Large intestine (tissue), 3 donors: Measurements from ENCODE around the gene RFC4. TPM values are rescaled to one million over a fixed set of nuclear protein-coding genes. Genes with fewer than 3 reads are reported as not detected.

Source experiments
- DNase-seq, 2 donors: peaks; one replicate each; pipeline versions ENCODE4 v3.0.0 to v3.0.0-alpha.2; 2013
- H3K27ac ChIP-seq: one replicate; pipeline ENCODE4 v1.5.1; 2013; ENCODE audit warnings: low read length
- H3K27me3 ChIP-seq: 2 replicates; pipeline ENCODE4 v1.6.1; 2013; ENCODE audit warnings: low read length; ENCODE audit not compliant: control insufficient read depth, insufficient read depth
- H3K36me3 ChIP-seq: 2 replicates; pipeline ENCODE4 v1.6.1; 2013; ENCODE audit warnings: low read length; ENCODE audit not compliant: control insufficient read depth, insufficient read depth
- H3K4me1 ChIP-seq: one replicate; pipeline ENCODE4 v1.6.1; 2013; ENCODE audit warnings: low read length; ENCODE audit not compliant: control insufficient read depth, insufficient read depth
- H3K4me3 ChIP-seq: one replicate; pipeline ENCODE4 v1.5.1; 2013; ENCODE audit warnings: low read length
- H3K9me3 ChIP-seq: one replicate; pipeline ENCODE4 v1.6.1; 2013; ENCODE audit warnings: mild to moderate bottlenecking, low read depth, low read length, moderate library complexity; ENCODE audit not compliant: control insufficient read depth
- WGBS: methylation state at CpG from one replicate; pipeline ENCODE4 v1.1.5; 2013; ENCODE audit warnings: low lambda C conversion rate; ENCODE audit not compliant: insufficient coverage; 5-methylcytosine and 5-hydroxymethylcytosine counted together
- polyA plus RNA-seq: library from polyadenylated mRNA; unstranded; fragments of 120-200 nt; gene quantifications from one replicate; pipeline ENCODE4 v1.2.1, GENCODE V29; 2013

RFC4 gene
- polyA plus RNA-seq, 1 donor: 27.8 TPM

DNA sequence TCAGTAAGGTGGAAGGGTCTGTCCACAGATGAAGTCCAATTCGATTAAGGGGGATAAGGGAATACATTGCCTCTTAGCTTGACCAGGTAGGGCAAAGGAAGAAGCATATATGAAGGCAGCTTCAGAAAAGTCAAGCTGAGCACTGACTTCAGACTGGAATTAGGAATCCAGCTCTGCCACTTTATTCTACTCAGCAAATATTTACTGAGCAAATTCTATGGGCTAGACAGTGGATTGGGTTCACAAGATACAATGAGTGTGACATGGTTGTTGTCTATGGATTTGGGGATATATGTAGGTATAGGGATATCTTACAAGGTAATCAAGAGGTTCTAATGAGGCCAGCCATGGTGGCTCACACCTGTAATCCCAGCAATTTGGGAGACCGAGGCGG, 36.8 kb upstream of the RFC4 start:
- DNase-seq: no peak
- no peaks in the 10 kb centered on the region for H3K36me3 ChIP-seq
- no peaks in the 10 kb centered on the region for H3K9me3 ChIP-seq
- H3K4me1 ChIP-seq: no peaks in the 10 kb centered on the region
- no peak overlapping the region for H3K4me3 ChIP-seq
- peaks cover 2% of the 10 kb centered on the region for H3K27me3 ChIP-seq
- no peak overlapping the region for H3K27ac ChIP-seq
- no CpG with 5 or more reads among the region's 3 CpGs for WGBS

DNA sequence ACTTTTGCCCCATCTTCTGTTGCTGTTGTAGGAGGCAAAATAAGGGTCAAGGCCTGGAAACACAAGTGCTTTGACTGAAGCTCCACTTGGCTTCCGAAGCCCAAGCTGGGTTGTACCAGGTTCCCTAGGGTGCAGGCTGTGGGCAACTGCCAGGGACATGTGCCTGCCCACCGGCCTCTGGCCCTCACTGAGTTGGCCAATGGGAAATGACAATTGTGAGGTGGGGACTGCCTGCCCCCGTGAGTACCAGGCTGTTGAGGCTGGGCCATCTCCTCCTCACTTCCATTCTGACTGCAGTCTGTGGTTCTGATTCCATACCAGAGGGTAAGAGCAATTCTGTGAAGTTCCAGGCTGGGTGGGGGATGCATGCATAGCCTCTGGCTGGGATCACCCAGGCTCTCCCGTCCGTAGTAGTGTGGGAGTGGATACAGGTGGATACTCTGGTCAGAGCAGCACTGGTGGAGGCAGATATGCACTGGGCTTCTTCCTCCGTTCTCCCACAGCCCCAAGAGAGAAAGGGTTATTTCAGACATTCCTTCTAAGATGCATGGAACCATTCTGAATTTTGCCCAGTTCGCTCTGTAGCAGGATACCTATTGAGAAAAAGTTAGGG, 36.2 kb upstream of the RFC4 start, which contains the start of gene ADIPOQ:
Gene ADIPOQ, plus strand, starts transcription at position 285 of the 613 bp plus-strand sequence. CDS start 10,349 bp downstream, outside the sequence.
- Histone ChIP-seq H3K4me3 (no peak within 1 kb of the TSS), H3K27ac (no peak within 1 kb of the TSS), H3K36me3 (no peaks in the 10 kb centered on the region), H3K4me1 (no peaks in the 10 kb centered on the region), H3K27me3 (peaks cover 2% of the 10 kb centered on the region), H3K9me3 (no peaks in the 10 kb centered on the region)
- no peak for DNase-seq
- no CpG with 5 or more reads among the region's 7 CpGs for WGBS

DNA sequence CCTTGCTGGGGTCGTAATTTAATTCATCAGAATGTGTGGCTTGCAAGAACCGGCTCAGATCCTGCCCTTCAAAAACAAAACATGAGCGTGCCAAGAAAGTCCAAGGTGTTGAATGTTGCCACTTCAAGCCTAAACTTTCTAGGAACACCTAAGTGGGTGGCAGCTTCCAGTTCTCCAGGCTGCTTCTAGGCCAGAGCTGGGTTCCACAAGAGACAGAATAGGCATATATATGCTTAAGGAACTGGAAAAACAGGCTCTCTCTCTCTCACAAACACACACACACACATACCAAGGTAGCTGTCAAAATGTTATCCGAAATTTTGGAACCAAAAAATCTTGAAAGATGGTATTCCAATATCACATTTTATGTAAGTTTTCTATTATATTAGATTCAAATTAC, 35.3 kb upstream of the RFC4 start:
- no peaks in the 10 kb centered on the region for H3K9me3 ChIP-seq
- no peaks in the 10 kb centered on the region for H3K36me3 ChIP-seq
- H3K4me1 ChIP-seq: no peaks in the 10 kb centered on the region
- H3K27me3 ChIP-seq: peaks cover 2% of the 10 kb centered on the region
- no peak overlapping the region for H3K27ac ChIP-seq
- DNase-seq: no peak
- WGBS: no CpG with 5 or more reads among the region's 4 CpGs
- no peak overlapping the region for H3K4me3 ChIP-seq

DNA sequence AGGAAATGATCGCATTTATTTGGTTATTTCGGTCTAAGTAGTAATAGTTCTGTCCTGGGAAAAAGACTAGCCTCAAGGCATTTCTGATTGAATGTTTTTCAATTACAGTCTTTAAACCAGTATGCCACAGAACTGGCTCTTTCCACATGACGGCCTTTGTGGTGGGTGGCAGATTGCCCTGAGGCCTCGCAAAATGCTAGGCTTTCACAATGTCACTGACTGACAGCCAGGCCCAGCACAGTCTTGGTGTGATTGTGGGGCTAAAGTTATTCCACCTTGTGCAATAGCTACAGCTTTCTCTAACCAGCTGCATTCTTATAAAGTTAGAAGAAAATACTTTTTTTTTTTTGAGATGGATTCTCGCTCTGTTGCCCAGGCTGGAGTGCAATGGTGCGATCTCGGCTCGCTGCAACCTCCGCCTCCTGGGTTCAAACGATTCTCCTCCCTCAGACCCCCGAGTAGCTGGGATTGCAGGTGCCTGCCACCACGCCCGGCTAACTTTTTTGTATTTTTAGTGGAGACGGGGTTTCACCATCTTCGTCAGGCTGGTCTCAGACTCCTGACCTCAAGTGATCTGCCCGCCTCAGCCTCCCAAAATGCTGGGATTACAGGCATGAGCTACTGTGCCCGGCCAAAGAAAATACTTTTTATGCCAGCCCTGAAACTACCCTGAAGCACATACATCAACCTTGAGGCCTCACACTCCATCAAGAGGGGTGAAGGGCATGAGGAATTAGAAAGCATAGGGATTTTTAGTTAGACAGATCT, 33.8 kb upstream of the RFC4 start:
- no CpG with 5 or more reads among the region's 17 CpGs for WGBS
- Histone ChIP-seq H3K27me3 (no peaks in the 10 kb centered on the region), H3K4me1 (no peaks in the 10 kb centered on the region), H3K36me3 (no peaks in the 10 kb centered on the region), H3K9me3 (no peaks in the 10 kb centered on the region), H3K4me3 (no peak overlapping the region), H3K27ac (no peak overlapping the region)
- no peak for DNase-seq

DNA sequence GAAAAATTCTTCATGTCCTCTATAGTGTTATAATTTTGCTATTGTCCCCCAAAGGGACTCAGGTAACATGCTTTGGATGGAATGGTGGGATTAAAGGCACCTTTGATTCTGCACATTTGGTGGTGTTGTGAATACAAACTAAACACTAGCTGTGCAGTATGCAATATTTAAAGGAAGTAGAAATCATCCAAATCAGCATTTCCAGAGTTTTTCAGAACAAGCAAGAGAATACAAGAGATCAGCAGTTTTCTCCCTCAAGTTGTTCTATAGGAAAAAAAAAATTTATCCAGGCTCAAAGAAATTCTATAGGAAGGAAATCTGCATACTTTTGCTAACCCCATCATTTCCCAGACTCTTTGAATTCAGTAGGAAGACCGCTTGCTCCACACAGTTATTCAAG, 26.0 kb upstream of the RFC4 start:
- H3K4me1 ChIP-seq: peaks cover 3% of the 10 kb centered on the region
- WGBS: no CpG with 5 or more reads among the region's 1 CpG
- no peaks in the 10 kb centered on the region for H3K9me3 ChIP-seq
- peaks cover 50% of the 10 kb centered on the region for H3K27me3 ChIP-seq
- no peak for DNase-seq
- H3K4me3 ChIP-seq: no peak overlapping the region
- H3K36me3 ChIP-seq: no peaks in the 10 kb centered on the region
- H3K27ac ChIP-seq: no peak overlapping the region

DNA sequence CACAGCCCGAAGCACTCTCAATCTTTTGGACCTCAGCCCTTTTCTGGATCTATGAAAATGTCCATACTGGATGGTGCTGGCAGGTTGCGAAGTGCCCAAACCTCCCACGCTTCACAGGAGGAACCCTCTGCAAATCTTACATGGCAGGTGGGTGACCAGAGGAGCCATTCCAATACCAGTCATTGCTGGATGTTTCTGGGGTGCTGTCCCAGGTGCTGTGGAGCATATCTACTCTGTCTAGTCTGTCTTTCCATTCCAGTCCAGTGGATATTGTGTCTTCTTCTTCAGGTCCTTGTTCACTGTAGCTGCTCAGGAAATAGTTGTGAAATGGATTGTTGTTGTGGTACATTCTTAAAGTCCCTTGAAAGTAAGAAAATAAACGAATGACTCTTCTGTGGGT, 25.5 kb upstream of the RFC4 start:
- Histone ChIP-seq H3K27ac (no peak overlapping the region), H3K9me3 (no peaks in the 10 kb centered on the region), H3K27me3 (peaks cover 53% of the 10 kb centered on the region), H3K4me3 (no peak overlapping the region), H3K4me1 (peaks cover 4% of the 10 kb centered on the region), H3K36me3 (no peaks in the 10 kb centered on the region)
- no peak for DNase-seq
- 81% methylated on average over 2 of the region's 4 CpGs for WGBS

DNA sequence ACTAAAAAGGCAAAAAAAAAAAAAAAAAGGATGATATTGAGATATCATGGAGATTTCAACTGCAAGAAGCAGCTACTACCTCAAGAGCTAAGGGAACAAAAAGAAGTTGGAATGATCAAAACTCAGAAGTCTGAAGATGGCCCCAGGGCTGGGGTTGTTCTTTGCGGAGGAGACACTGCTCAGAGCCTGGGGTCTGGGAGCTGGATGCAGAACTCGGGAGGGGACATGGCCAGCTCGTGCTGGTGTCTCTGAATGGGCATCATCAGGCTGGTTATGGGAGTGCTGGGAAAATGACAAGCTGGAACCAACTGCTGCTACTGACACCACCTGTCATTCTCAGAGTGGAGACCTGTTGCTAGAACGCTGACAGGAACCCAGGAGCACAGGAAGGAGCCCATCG, 22.1 kb upstream of the RFC4 start:
- WGBS: no CpG with 5 or more reads among the region's 5 CpGs
- no peak for DNase-seq
- Histone ChIP-seq H3K27ac (no peak overlapping the region), H3K4me1 (peaks cover 11% of the 10 kb centered on the region), H3K27me3 (peaks cover 84% of the 10 kb centered on the region), H3K9me3 (no peaks in the 10 kb centered on the region), H3K4me3 (no peak overlapping the region), H3K36me3 (no peaks in the 10 kb centered on the region)

DNA sequence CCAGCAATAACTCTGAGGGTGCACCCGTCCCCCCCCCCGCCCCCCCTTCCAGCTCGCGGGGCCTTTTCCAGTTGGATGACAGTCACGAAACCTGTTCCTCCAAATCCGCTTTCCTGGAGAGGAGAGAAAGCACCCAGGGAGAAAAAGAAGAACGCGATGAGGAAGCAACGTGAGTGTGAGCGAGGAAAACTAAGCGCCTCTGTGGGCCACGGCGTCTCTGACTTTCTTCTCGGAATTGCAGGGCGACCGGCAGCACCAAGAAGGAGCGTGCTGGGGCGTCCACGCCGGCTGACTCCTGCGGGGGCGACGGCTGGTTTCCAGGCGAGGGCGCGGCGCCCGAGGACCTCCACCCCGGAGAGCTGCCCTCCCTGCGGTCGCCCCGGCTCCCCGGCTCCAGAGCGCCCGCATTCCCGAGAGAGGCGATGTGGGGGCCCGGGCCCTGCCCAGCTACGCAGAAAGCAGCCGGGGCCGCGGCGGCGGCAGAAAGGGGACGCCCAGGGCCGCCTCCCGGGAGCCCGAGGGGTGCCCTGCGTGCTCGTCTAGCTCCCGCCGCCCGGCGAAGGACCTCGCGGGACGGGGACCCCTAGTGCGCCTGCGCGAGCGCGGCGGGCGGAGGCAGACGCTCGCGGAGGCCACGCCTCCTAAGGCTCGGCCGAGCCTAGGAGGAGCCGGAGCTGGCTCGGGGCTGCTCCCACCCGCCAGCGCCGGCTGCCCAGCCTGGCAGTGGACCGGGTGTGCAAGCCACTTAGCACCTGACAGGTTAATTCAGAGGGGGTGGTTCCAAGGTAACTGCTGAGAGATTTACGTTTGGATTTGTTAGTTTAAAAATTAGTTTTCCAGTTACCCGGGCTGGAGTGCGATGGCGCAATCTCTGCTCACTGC, 20.9 kb upstream of the RFC4 start:
- Histone ChIP-seq H3K4me3 (peak overlapping the region; percentile 45), H3K36me3 (no peaks in the 10 kb centered on the region), H3K4me1 (peaks cover 11% of the 10 kb centered on the region), H3K27me3 (peaks cover 87% of the 10 kb centered on the region), H3K9me3 (no peaks in the 10 kb centered on the region), H3K27ac (no peak overlapping the region)
- peak; percentile 77 to 82 for DNase-seq
- WGBS: no CpG with 5 or more reads among the region's 80 CpGs

DNA sequence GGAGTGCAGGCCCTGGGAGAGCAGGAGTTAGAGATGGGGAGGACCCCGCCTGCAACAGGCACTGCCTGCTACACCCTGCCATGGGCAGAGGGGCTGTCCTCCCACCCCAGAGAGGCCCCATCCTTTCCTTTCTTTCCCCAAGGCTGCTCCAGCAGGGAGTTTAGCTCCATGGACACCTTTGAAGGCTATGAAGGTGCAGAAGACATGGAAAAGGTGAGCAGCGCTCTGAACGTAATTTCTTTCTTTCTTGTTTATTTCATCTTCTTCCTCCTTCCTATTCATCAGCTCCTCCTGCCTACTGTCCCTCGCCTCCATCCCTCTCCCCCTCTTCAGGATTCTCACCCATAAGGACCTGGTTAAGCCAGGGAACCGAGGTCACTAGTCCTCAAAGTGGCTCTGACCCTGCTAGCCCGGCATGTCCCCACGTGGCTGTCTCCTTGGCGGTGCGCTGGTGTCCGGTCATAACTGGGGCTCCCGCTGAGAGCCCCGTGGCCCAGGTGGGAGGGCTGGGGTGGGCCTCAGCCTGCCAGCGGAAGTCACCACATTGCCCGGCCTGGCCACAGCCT, 20.2 kb upstream of the RFC4 start:
- H3K36me3 ChIP-seq: no peaks in the 10 kb centered on the region
- peak overlapping the region; percentile 45 for H3K4me3 ChIP-seq
- peak in 1 of 2 donors; percentile 20 for DNase-seq
- peaks cover 11% of the 10 kb centered on the region for H3K4me1 ChIP-seq
- H3K27ac ChIP-seq: no peak overlapping the region
- H3K27me3 ChIP-seq: peaks cover 82% of the 10 kb centered on the region
- 60% methylated on average over 3 of the region's 14 CpGs for WGBS
- no peaks in the 10 kb centered on the region for H3K9me3 ChIP-seq

DNA sequence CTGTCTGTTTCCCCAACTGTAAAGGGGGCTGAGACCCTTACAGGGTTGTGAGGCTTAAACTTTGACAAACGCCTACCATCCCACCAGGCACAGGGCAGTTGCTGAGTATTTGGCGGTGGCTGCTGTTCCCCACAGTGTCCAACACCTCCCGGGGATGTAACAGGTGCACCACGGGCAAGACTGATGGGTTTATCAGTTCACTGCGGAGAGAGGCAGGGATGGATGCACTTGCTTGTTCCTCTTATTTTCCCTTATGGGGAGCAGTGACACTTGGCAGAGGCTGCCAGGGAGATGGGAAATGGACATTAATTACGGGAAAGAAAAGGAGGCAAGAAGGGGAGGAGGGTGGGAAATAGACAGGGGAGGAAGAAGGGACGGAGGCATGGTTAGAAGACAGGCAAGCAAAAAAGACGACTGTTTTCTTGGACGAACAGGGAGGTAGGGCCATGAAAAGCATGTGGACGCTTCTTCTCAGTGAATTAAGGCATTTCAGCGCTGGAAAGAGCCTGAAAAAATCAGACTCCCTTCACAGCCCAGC, 19.7 kb upstream of the RFC4 start:
- Histone ChIP-seq H3K36me3 (no peaks in the 10 kb centered on the region), H3K9me3 (no peaks in the 10 kb centered on the region), H3K27ac (no peak overlapping the region), H3K27me3 (peaks cover 76% of the 10 kb centered on the region), H3K4me3 (no peak overlapping the region), H3K4me1 (peaks cover 11% of the 10 kb centered on the region)
- no peak for DNase-seq
- WGBS: 51% methylated on average over 2 of the region's 11 CpGs
